GDM1 (cell line): ENCODE measurements around the gene WLS.

ENCODE experiments used
- DNase-seq: peaks from one replicate; lab custom pipeline; 2025; lab: John Stamatoyannopoulos, UW

WLS gene

GRCh38 chr1:68085752-68086151, 146.6 kb downstream of the WLS start:
- no peak for DNase-seq

GRCh38 chr1:68083686-68084085, 148.6 kb downstream of the WLS start:
- DNase-seq, result no peak

- no peak for DNase-seq
Observed at GRCh38 chr1:68081775-68082283, 150.5 kb downstream of the WLS start.

GRCh38 chr1:68078647-68079046, 153.7 kb downstream of the WLS start:
- DNase-seq, result no peak
